ENCODE measurements around the gene ANGEL1.

ANGEL1 gene

DNA sequence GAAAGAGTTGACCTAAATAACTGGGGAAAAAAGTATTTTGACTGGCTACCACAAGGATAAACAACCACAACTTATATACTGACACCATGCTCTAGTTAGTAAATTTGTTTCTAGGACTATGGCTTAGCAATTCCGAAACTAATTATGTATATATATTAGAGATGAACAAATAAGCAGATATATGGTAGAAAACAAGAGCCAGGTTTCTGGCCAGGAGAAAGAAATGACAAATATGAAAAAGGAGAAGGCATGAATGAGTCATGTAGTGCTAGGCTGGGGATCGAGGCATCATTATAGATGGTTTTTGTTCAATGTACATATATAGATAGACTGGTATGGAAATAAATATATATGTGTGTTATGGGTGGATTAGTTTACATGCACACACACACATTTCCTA is 8.0 kb upstream of the ANGEL1 start:
- DNase-seq (ENCODE audit: low read depth in 2 of 2, low spot score in 1 of 2): no peak

DNA sequence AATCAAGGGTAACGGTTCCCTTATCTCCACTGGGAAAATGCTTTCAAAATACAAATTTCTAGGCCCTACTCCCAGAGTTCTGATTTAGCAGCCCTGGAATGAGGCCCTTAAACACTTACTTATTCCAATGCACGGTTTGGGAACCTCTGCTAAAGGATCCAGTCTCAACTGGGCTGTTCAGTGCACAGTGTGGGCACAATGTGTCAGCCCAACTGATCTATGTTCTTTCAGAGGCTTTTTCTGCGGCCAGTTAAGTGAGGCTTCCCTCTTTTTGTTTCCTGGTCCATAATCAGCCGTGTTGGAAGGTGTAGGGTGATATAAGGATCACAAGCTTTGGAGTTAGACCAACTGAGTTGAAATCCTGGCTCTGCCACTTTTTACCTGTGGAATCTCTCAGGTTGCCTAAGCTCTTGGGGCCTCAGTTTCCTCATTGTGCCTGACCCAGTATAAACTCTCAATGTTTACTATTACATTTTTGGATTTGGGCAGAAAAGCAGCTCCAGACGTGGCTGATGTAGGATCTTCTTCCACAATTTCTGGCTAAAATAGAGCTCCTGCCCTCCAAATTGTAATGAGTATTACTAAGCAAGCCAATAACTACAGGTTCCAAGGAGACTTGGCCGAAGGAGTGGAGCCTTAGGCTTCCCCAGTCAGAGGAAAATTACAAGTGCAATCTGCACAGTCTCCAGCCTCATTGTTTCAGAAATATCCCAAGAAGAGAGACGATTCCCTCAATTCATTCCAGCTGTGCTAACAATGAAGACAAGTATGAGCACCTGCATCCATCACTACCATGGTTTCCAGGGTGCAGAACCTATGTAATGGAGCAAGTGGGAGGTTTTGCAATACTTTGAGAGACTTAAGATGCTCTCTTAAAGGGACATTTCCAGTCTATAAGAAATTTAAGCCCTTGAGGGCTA is 2.3 kb upstream of the ANGEL1 start:
- no peak for DNase-seq (ENCODE audit: low read depth in 2 of 2, low spot score in 1 of 2)

DNA sequence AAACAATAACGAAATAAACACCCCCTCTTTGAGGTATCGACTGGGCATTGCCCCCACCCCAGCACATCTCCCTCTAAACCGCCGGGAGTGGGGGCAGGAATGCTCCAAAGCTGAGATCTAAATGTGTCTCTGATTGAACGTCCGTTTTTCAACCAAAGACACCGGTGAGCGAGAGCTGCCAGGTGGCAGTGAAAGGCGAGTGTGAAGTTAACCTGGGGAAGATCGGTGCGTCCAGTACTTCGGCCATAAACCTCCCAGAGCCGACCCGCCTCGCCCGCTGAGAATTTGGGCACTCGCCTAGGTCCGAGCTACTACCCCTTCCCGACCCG is 625 bp downstream of the ANGEL1 start:
- no peak for DNase-seq (ENCODE audit: low read depth in 2 of 2, low spot score in 1 of 2)

DNA sequence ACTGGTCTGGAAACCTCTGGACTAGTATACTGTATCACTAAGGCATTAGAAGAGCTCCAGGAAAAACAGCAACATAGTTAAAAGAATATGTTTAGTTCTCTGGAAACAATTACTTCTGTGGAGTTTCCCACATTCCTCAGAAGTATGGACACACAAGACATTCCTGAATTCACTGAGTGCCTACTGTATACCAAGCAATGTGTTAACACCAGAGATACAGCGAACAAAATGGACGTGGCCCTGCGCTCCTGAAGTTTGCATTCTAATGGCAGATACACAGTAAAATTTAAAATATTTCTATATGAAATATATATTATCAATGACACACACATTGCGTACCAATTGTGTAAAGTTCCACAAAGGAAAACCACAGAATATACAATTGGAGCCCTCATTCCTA is 1.1 kb downstream of the ANGEL1 start:
- no peak for DNase-seq (ENCODE audit: low read depth in 2 of 2, low spot score in 1 of 2)

DNA sequence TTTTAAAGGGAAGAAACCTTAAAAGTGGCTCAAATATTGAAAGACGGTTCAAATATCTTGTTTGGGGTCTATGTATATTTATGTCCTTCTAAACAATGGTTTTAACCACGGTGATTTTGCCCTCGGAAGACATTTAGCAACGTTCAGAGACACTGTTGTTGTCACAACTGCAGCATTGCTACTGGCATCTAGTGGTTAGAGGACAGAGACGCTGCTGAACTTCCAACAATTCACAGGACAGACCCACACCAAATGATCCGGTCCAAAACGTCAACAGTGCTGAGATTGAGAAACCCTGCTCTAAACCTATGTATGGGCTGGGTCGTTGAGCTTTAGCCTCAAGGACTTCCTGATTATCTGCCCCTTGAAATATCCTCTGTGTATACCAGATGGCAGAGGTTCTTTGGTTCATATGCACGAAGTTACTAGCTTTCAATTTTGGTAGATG is 1.7 kb downstream of the ANGEL1 start:
- DNase-seq (ENCODE audit: low read depth in 2 of 2, low spot score in 1 of 2): no peak

DNA sequence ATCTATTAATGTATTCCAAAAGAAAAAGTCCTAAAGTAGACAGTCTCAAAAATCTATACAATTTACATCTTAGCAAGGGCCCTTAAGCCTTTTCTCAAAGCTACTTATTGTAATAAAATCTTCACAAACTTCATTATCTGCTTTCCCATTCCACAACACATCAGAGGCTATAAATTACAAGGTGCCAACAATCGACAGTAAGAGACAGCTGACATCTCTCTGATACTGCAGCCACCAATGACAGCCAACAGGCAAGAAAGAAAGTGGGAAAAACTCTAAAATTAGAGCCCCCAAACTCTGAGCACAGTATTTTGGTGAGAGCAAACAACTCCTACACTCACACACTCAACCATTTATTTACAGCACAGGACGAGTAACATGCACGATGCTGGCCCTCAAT is 2.2 kb downstream of the ANGEL1 start:
- no peak for DNase-seq (ENCODE audit: low read depth in 2 of 2, low spot score in 1 of 2)

DNA sequence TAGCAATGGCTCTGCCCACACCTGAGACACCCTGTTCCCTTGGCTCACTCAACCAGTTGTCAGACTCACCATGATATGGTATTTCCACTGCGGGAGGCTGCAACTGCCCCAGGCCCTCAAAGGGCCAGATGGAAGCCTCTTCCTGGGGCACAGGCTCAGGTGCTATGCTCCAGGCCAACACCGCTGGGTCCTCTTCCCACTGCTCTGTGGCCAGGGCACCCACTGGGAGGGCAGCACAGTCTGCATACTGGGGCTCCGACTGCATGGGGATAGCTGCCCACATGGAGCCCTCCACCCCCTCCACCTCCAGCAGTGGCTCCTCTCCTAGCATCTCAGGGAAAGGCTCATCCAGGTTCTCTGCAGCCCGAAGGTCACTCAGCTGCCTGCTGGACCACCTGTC is 3.7 kb downstream of the ANGEL1 start:
- DNase-seq (ENCODE audit: low read depth in 2 of 2, low spot score in 1 of 2): no peak

DNA sequence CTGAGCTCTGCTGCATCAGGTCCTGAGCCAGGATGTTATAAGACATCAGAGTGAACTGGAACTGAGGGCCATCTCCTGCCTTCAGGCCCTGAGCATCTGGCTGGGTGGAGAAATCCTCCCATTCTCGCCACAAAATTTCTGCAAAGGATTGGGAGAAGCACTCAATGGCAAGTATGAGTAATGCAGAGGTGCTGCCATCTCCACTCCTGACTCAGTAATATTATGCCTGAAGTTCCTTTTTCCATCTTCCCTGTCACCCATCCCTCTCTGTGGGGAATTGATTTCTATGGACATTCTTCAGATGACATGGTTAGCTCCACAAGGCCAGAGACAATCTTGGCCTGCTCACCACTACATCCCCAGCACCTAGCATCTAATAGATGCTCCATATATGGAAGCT is 4.7 kb downstream of the ANGEL1 start:
- DNase-seq (ENCODE audit: low read depth in 2 of 2, low spot score in 1 of 2): no peak

DNA sequence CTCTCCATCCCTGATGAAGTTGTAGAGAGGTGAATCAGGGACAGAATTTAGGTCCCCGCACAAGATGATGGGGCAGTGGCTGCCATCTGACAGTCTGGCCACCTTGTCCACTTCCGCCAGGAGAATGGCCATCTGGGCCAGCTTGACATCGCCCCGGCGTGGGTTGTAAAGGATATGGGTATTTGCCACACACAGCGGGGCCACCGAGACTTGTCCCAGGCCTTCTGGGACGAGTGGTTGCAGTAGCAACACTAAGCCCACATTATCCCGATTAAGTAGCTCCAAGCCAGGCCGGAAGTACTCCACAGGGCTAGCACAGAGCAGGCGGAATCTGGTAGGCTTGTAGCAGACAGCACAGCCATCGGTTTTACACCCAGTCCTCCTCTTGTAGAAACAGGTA is 6.2 kb downstream of the ANGEL1 start:
- no peak for DNase-seq (ENCODE audit: low read depth in 2 of 2, low spot score in 1 of 2)

DNA sequence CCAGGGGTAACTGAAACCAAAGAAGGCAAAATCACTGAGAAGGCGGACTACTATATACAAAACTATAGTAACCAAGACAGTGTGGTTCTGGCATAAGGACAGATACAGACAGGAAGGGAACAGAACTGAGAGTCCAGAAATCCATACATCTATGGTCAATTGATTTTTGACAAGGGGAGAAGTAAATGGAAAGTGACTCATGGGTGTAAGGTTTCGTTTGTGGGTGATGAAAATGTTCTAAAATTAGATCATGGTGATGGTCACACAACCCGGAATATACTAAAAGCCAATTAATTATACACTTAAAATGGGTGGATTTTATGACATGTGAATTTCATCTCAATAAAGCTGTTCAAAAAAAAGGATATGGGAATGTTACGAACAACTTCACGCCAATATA is 18.7 kb downstream of the ANGEL1 start:
- no peak for DNase-seq (ENCODE audit: low read depth in 2 of 2, low spot score in 1 of 2)

DNA sequence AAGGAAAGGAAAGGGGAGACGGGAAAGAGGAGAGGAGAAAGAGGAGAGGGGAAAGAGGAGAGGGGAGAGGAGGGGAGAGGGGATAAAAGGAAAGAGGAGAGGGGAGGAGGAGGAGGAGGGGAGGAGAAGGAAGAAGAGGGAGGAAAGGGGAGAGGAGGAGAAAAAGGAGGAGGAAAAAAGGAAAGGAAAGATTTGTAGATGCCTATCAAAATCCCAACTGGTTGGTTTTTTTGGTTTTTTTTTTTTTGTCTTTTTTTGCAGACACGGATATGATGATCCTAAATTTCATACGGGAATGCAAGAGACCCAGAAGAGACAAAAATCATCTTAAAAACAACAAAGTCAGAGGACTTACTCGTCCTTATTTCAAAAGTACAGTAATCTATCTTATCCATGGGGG is 19.4 kb downstream of the ANGEL1 start:
- no peak for DNase-seq (ENCODE audit: low read depth in 2 of 2, low spot score in 1 of 2)

DNA sequence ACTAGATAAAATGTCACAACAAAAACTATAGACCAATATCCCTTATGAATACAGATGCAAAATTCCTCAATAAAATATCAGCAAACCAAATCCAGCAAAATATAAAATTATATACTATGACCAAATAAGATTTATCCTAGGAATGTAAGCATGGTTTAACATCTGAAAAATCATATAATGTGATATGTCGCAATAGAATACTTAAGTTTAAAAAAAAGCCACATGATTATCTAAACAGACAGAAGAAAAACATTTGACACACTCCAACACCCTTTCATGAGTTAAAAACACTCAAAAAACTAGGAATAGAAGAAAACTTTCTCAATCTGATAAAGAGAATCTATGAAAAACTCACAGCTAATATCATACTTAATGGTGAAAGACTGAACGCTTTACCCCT is 20.3 kb downstream of the ANGEL1 start:
- DNase-seq (ENCODE audit: low read depth in 2 of 2, low spot score in 1 of 2): no peak

DNA sequence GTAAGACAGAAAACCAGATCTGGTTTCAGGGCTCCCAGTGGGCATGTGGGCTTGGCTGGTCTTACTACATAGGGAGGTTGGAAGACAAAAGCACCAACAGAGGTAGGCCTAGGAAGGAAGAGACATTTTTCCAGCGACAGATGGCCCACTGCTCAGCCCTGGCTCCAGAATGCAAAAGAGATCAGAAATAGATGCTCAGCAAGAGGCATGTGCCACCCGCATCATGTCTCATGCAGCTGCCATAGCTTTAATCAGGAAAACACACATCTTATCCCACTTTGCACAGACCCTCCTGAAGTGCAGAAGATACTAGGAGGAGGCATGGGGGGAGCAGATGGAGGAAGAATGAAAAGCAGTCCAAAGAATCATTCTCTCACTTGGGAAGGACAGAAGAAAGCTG is 26.1 kb downstream of the ANGEL1 start:
- no peak for DNase-seq (ENCODE audit: low read depth in 2 of 2, low spot score in 1 of 2)

DNA sequence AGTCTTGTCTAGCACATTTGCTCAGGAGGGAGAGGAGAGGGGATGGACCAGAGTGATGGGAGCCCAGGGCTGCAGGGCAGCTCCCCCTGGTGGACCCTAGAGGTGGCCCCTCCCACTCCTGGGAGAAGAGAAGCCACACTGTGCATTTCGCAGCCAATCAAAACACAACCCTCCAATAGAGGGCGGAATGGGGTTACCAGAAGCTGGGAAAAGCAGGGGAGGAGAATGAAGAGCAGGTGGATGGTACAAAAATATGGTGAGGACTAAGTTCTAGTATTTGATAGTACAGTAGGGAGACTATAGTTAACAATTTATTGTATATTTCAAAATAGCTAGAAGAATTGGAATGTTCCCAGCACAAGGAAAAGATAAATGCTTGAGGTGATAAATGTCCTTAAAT is 27.8 kb downstream of the ANGEL1 start:
- DNase-seq (ENCODE audit: low read depth in 2 of 2, low spot score in 1 of 2): no peak

DNA sequence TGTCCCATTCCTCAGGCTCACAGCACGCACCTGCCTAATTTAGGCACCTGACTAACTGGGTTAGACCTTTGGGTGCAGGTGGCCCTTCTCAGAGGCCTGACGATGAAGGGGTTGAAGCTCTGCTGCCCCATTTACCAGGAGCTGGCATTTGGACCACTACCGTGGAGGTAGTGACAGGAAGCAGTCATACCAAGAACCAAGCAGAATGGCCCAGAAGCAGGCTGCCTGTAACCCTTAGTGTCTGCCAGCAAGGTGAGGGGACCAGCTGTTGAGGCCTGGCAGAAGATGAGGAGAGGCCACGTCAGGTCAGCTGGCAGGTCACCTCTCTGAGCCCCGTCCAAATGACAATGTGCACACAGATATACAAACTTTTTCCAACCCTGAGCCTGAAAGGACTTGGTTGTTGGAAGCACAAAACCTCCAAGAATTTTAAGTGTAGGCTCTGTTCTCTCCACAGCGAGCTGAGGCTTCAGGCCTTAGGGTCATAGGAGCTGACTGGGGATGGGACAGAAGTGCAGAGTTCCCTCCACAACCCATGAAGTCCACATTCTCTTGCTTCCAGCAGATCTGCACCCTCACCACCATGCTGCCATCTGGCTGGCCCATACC is 28.3 kb downstream of the ANGEL1 start:
- no peak for DNase-seq (ENCODE audit: low read depth in 2 of 2, low spot score in 1 of 2)

DNA sequence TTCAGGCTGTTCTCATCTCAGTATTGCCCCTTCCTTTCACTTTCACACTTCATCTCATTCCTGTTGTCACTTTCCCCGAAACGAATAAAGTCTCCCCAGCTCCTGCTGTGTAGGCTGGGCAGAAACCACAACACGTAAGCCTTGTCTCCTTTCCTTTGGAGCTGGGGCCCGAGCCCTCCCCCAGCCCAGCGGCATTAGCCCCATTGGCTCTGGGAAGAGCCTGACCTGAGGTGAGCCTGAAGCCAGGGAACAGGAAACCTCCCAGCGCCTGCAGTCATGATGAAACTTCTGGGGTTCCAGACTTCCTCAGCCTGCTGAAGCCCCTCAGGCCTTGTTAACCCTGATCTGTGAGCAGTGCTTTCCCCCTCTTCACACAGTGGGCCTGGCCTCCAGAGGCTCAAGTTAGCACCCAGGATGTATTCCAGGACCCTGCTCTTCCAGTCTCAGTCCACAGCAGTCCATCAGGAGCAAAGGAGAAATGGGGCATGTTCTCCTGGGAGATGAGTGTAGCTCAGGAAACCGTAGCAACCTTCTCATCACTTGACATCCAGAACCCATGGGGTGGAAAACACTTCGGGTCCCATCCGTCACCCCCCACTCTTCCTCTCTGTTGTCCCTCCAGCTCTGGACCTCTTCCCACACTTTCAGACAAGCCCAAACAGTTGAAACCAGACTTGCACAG is 29.7 kb downstream of the ANGEL1 start:
- no peak for DNase-seq (ENCODE audit: low read depth in 2 of 2, low spot score in 1 of 2)

DNA sequence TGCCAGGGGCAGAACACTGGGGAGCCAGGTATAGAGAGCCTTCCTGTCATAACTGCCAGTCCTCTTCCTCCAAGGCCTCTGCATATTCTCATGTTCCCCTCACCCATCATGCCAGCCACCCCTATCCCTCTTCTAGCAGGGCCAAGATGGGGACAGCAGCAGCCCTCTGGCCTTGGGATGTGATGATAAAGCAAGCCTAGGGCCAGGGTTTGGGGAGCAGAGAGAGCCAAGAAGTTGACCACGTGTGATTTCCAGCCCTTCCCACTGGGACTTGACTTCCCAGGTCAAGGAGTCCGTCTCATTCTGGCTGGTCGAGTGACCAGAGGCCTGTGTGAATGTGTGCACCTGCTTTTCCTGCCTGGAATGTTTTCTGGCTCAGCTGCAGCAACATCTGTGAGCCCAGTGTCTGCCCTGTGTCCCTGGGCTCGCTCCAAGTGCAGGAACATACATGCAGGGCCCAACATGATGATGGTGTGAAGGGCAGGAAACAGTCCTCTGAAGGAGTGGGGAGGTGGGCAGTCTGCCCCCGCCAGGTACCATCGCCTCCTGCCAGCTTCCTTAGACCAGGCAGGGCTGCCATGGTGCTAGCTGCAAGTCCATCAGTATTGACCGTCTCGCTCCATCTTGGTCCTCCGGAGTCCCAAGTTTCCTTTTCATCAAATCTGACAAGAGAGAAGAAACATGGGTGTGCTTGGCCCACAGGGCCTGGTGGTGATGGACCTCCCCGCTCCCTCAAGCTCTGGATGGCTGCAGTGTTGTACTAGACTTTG is 30.4 kb downstream of the ANGEL1 start:
- no peak for DNase-seq (ENCODE audit: low read depth in 2 of 2, low spot score in 1 of 2)

DNA sequence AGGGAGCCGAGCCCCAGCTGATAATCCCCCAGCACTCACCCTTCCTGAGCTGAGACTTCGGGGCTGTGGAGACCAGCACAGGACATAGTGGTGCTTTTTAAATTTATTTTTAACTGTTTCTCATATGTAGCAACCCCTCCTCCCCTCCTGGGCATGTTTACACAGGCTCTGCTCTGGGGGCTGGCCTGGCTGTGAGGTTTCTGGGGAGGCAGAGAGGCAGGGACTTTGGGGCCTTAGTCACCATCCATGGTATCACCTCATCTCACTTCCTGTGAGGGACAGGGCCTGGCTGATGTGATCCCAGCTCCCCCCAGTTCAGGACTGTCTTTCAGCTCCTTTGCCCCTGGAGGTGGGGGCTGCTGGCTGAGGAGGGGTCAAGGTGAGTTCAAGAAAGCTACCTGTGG is 31.0 kb downstream of the ANGEL1 start:
- DNase-seq (ENCODE audit: low read depth in 2 of 2, low spot score in 1 of 2): no peak

DNA sequence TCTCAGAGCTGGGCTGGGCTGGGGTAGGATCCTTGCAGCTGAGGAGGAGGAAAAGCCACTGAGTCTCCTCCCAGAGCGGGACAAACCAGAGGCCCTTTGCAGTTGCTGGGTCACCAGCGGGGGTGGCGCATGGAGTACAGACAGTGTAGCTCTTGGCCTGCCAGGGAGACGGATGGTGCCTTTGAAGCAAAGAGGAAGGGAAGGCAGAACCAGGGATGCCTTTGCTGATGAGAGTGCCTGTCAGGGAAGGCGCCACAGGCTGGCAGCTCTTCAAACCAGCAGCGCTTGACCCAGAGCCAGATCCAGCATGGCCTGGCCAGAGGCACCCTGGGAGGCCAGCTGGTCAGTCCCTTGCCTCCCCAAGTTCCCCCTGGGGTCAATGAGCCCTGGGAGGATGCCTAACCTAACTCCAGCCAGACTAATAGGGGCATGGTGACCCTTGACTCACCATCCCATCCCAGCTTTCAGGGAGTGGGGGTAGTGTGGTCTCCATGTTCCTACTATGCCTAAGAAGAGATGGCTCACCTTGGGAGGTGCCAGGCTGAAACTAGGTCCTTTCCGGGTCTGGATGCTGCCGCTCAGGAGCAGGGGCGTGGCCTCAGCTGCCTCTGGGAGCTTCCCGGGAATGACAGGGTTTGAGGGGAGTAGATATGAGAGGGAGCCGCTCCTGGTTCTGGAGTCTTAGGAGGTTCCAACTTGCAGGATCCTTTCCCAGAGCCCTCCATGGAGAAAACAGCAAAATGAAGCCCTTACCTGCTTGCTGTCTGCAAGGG is 31.6 kb downstream of the ANGEL1 start:
- no peak for DNase-seq (ENCODE audit: low read depth in 2 of 2, low spot score in 1 of 2)

DNA sequence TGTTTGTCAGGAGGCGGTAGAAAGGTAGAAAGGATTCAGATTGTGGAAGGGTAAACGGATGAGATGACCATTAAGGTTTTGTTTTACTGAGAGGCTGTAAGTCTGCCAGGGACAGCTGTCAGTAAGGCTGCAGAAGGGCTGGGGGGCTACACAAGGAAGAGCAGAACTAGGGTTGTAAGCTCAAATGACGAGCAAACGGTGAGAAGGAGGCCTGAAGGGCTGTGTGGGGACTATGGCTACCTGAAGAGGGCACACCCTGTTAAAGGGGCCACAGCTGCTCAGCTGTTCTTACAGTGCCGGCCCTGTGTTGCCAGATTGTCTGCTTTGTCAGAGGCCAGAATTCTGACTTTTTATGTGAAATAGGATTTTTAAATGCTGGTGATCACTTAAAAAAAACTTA is 32.3 kb downstream of the ANGEL1 start:
- no peak for DNase-seq (ENCODE audit: low read depth in 2 of 2, low spot score in 1 of 2)

DNA sequence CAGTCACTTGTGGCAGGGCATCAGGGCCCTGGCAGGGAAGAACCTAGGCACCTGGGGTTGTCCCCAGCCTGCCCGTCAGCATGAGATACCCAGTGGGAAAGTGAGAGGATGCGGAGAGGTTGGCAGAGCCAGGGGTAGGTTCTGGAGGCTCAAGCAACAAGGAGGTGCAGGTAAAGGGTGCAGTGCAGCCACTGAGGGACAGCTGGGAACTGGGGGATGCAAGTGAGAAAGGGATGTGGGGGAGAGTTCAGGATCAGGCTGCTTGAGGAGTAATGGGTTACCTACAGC is 32.7 kb downstream of the ANGEL1 start:
- DNase-seq (ENCODE audit: low read depth in 2 of 2, low spot score in 1 of 2): no peak
